WERI-Rb-1 (cell line): Measurements from ENCODE around the gene GAS1.

Experiments
- DNase-seq: peaks from one replicate; pipeline ENCODE4 v3.0.0-alpha.2; 2020
- H3K27ac ChIP-seq: fragments of 250-450 bp; sonication (Bioruptor Pico); 2 replicates; pipeline ENCODE4 v1.5.1; 2020; ENCODE audit warnings: mild to moderate bottlenecking, moderate library complexity
- H3K27me3 ChIP-seq: fragments of 250-450 bp; sonication (Bioruptor Pico); 2 replicates; pipeline ENCODE4 v1.5.1; 2021; ENCODE audit warnings: mild to moderate bottlenecking, low read depth, moderate library complexity; ENCODE audit not compliant: insufficient read depth, severe bottlenecking
- H3K36me3 ChIP-seq: fragments of 250-450 bp; sonication (Bioruptor Pico); 2 replicates; pipeline ENCODE4 v1.5.1; 2020; ENCODE audit warnings: mild to moderate bottlenecking, moderate library complexity
- H3K4me3 ChIP-seq: 2 replicates; pipeline ENCODE4 v1.5.1; 2011; ENCODE audit warnings: low read depth, mild to moderate bottlenecking, control low read depth, low read length
- H3K9me3 ChIP-seq: fragments of 250-450 bp; sonication (Bioruptor Pico); 2 replicates; pipeline ENCODE4 v1.5.1; 2021; ENCODE audit warnings: mild to moderate bottlenecking, moderate library complexity; ENCODE audit not compliant: severe bottlenecking
- CTCF ChIP-seq: IDR thresholded peaks from 2 replicates; pipeline ENCODE4 v1.5.1; 2011; ENCODE audit warnings: low read depth, mild to moderate bottlenecking, control low read depth, inconsistent platforms, low read length

The GAS1 gene

GRCh38 chr9:86947146-86948073 is at the start of gene GAS1:
TSS of gene GAS1 (minus strand) at chr9:86947506. CDS start at chr9:86946779, 727 bp downstream.
- DNase-seq: peak; percentile 55
- no peak within 1 kb of the TSS for H3K27ac ChIP-seq
- H3K4me3 ChIP-seq: peak within 1 kb of the TSS; percentile 55
- H3K27me3 ChIP-seq: peaks cover 73% of the 10 kb centered on the region
- peaks cover 11% of the 10 kb centered on the region for H3K9me3 ChIP-seq
- no peak for TF ChIP-seq CTCF
- no peaks in the 10 kb centered on the region for H3K36me3 ChIP-seq

GRCh38 chr9:86994231-86994630 is 46.9 kb upstream of the GAS1 start:
- DNase-seq: no peak
- no peak overlapping the region for H3K4me3 ChIP-seq
- peaks cover 7% of the 10 kb centered on the region for H3K27me3 ChIP-seq
- TF ChIP-seq CTCF: no peak
- H3K27ac ChIP-seq: no peak overlapping the region
- H3K9me3 ChIP-seq: no peaks in the 10 kb centered on the region
- H3K36me3 ChIP-seq: no peaks in the 10 kb centered on the region

- Histone ChIP-seq H3K27ac (no peak overlapping the region), H3K27me3 (peaks cover 7% of the 10 kb centered on the region), H3K4me3 (no peak overlapping the region), H3K36me3 (no peaks in the 10 kb centered on the region), H3K9me3 (no peaks in the 10 kb centered on the region)
- no peak for DNase-seq
- no peak for TF ChIP-seq CTCF
Observed at GRCh38 chr9:86993830-86994229, 46.5 kb upstream of the GAS1 start.

GRCh38 chr9:86991077-86991476 is 43.8 kb upstream of the GAS1 start:
- Histone ChIP-seq H3K27me3 (peaks cover 3% of the 10 kb centered on the region), H3K27ac (no peak overlapping the region), H3K36me3 (no peaks in the 10 kb centered on the region), H3K9me3 (no peaks in the 10 kb centered on the region), H3K4me3 (no peak overlapping the region)
- no peak for TF ChIP-seq CTCF
- DNase-seq: no peak

GRCh38 chr9:86990290-86990689 is 43.0 kb upstream of the GAS1 start:
- no peak for TF ChIP-seq CTCF
- no peak overlapping the region for H3K27ac ChIP-seq
- H3K9me3 ChIP-seq: no peaks in the 10 kb centered on the region
- peaks cover 8% of the 10 kb centered on the region for H3K27me3 ChIP-seq
- H3K36me3 ChIP-seq: no peaks in the 10 kb centered on the region
- no peak for DNase-seq
- H3K4me3 ChIP-seq: no peak overlapping the region
